Keratinocyte (primary cell): ENCODE results near the gene HMCN2. TPM values are rescaled to one million over a fixed set of nuclear protein-coding genes. Genes with fewer than 3 reads are reported as not detected.

Experiments
- DNase-seq: peaks from one replicate; pipeline ENCODE4 v3.0.0-alpha.2; 2011; ENCODE audit warnings: low read depth, missing footprints, low spot score
- FAIRE-seq: peaks from 2 replicates; lab custom pipeline; 2011; peaks lifted over from hg19 to GRCh38; lab: Jason Lieb, UNC
- H2AFZ ChIP-seq: 2 replicates; pipeline ENCODE4 v1.6.0; 2012; ENCODE audit warnings: low read length, control low read depth, inconsistent platforms; ENCODE audit not compliant: control insufficient read depth
- H3K27ac ChIP-seq: 2 replicates; pipeline ENCODE4 v1.5.1; 2011; ENCODE audit warnings: low read length; ENCODE audit not compliant: control insufficient read depth, insufficient read depth
- H3K27me3 ChIP-seq: 3 replicates; pipeline ENCODE4 v1.6.0; 2011; ENCODE audit warnings: low read length; ENCODE audit not compliant: control insufficient read depth, insufficient read depth; ENCODE audit errors: extremely low read depth
- H3K36me3 ChIP-seq, 2 experiments: 2 replicates in 1 of 2; 3 replicates in 1 of 2; pipeline ENCODE4 v1.5.1; 2011; ENCODE audit warnings: low read length in 2 of 2, mild to moderate bottlenecking in 1 of 2; ENCODE audit not compliant: control insufficient read depth in 2 of 2, insufficient read depth in 2 of 2; ENCODE audit errors: extremely low read depth in 1 of 2
- H3K4me1 ChIP-seq: 3 replicates; pipeline ENCODE4 v1.5.1; 2011; ENCODE audit warnings: low read length; ENCODE audit not compliant: control insufficient read depth, insufficient read depth; ENCODE audit errors: extremely low read depth
- H3K4me2 ChIP-seq: 3 replicates; pipeline ENCODE4 v1.6.0; 2011; ENCODE audit warnings: low read depth, low read length; ENCODE audit not compliant: control insufficient read depth, insufficient read depth; ENCODE audit errors: extremely low read depth
- H3K4me3 ChIP-seq, 3 experiments: fragments of 200-600 bp in 1 of 3; sonication (generic) in 1 of 3; 2 replicates in 2 of 3; 3 replicates in 1 of 3; pipeline ENCODE4 v1.5.1; 2011 to 2016; ENCODE audit warnings: low read length in 3 of 3, mild to moderate bottlenecking in 3 of 3, control low read depth in 2 of 3, inconsistent platforms in 1 of 3, low read depth in 1 of 3, mixed read lengths in 1 of 3, mixed run types in 1 of 3, moderate library complexity in 1 of 3; ENCODE audit not compliant: control insufficient read depth in 2 of 3, insufficient read depth in 2 of 3; ENCODE audit errors: extremely low read depth in 1 of 3
- H3K79me2 ChIP-seq: 2 replicates; pipeline ENCODE4 v1.6.0; 2012; ENCODE audit warnings: low read length; ENCODE audit not compliant: control insufficient read depth, insufficient read depth
- H3K9ac ChIP-seq: 3 replicates; pipeline ENCODE4 v1.6.0; 2011; ENCODE audit warnings: low read length; ENCODE audit not compliant: control insufficient read depth, insufficient read depth; ENCODE audit errors: extremely low read depth
- H3K9me1 ChIP-seq: 3 replicates; pipeline ENCODE4 v1.6.0; 2011; ENCODE audit warnings: low read length; ENCODE audit not compliant: control insufficient read depth, insufficient read depth; ENCODE audit errors: extremely low read depth
- H3K9me3 ChIP-seq: 2 replicates; pipeline ENCODE4 v1.5.1; 2012; ENCODE audit warnings: low read depth, low read length; ENCODE audit not compliant: control insufficient read depth
- H4K20me1 ChIP-seq: 3 replicates; pipeline ENCODE4 v1.6.0; 2011; ENCODE audit warnings: low read length; ENCODE audit not compliant: control insufficient read depth, insufficient read depth; ENCODE audit errors: extremely low read depth
- EZH2 ChIP-seq: IDR thresholded peaks from one replicate; pipeline ENCODE4 v1.6.1; 2012; ENCODE audit warnings: inconsistent platforms, mild to moderate bottlenecking, low read length, moderate library complexity
- dilution Hi-C: fragments of 300-500 bp; cut with MboI; formaldehyde crosslinking; loops from one replicate; pipeline ENCODE4 v1.7.0; 2020; ENCODE audit warnings: low sequenced_read_pairs; ENCODE audit not compliant: extremely low pct_ligation_motif_present
- polyA plus RNA-seq, 5 experiments: library from polyadenylated mRNA; depleted of rRNA in 3 of 5; stranded (reverse) in 3 of 5; stranded (forward) in 1 of 5; unstranded in 1 of 5; fragments of >200 nt; gene quantifications; 1 replicate in 1 of 5; 2 replicates in 3 of 5; 3 replicates in 1 of 5; pipeline versions ENCODE4 v1.2.1 to v1.2.3, GENCODE V29; 2011 to 2012; ENCODE audit warnings: missing spikeins in 2 of 5, low read depth in 1 of 5, low replicate concordance in 1 of 5
- TF ChIP-seq, protein P1 (sequence below), 3 experiments: IDR thresholded peaks in 1 of 3; conservative IDR thresholded peaks in 1 of 3; optimal IDR thresholded peaks in 1 of 3; 2 replicates in 2 of 3; 3 replicates in 1 of 3; pipeline versions ENCODE3 to v1.5.1; 2011; ENCODE audit warnings: low read length in 3 of 3, mild to moderate bottlenecking in 3 of 3, moderate library complexity in 2 of 3, control low read depth in 1 of 3, inconsistent platforms in 1 of 3; ENCODE audit not compliant: insufficient read depth in 2 of 3; ENCODE audit errors: extremely low read depth in 1 of 3

HMCN2 gene
- polyA plus RNA-seq, 1 donor (not counting 4 experiments of a cell fraction or from before 2014, with no cell fraction given), result not detected

DNA sequence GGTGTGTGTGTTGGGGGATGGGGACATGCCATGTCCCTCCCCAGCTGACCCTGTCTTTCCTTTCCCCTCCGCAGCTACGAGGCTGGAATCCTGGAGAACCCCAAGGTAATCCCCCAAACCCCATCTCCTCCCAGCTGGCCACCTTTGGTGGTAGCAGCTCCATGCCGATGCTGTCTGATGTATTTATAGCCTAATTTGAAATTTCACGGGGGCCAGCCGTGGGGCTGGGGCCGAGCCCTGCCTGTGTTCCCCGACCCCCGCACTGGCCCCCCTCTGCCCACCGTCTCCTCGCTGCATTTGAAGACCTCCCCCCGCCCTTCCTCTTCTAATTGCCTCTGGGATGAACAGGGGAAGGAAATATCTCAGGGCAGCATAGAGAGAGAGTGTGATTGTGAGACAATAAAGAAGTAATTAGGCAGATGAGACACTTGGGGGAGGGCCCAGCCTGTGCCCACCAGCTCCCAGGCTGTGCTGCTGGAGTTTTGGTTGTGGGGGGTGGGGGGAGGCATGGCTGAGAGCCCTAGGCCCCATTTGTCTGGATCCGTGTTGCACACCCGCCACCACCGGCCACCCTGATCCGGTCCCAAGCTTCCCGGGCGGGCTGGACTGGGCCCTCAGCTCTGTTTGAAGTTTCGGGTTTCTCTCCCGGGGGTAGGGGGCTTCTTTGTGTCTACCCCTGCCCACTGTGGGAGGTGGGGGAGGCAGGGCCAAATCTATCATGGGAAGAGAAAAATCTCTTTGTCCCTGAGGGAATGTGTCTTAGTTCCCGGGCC lies 206.0 kb downstream of the HMCN2 start:
- no peaks in the 10 kb centered on the region for H3K4me1 ChIP-seq
- no peak overlapping the region for H3K9ac ChIP-seq
- H3K9me3 ChIP-seq, result no peaks in the 10 kb centered on the region
- DNase-seq (no peak), FAIRE-seq (no peak)
- peaks cover 3% of the 10 kb centered on the region for H3K27me3 ChIP-seq
- no peak overlapping the region for H3K4me2 ChIP-seq
- H3K36me3 ChIP-seq, result no peaks in the 10 kb centered on the region
- dilution Hi-C loops, result no loop called here
- H3K79me2 ChIP-seq, result no peaks in the 10 kb centered on the region
- H3K4me3 ChIP-seq, result no peak overlapping the region
- H2AFZ ChIP-seq, result no peak overlapping the region
- H4K20me1 ChIP-seq, result no peaks in the 10 kb centered on the region
- no peak for TF ChIP-seq EZH2
- TF ChIP-seq, protein P1, sequence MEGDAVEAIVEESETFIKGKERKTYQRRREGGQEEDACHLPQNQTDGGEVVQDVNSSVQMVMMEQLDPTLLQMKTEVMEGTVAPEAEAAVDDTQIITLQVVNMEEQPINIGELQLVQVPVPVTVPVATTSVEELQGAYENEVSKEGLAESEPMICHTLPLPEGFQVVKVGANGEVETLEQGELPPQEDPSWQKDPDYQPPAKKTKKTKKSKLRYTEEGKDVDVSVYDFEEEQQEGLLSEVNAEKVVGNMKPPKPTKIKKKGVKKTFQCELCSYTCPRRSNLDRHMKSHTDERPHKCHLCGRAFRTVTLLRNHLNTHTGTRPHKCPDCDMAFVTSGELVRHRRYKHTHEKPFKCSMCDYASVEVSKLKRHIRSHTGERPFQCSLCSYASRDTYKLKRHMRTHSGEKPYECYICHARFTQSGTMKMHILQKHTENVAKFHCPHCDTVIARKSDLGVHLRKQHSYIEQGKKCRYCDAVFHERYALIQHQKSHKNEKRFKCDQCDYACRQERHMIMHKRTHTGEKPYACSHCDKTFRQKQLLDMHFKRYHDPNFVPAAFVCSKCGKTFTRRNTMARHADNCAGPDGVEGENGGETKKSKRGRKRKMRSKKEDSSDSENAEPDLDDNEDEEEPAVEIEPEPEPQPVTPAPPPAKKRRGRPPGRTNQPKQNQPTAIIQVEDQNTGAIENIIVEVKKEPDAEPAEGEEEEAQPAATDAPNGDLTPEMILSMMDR (optimal IDR thresholded peaks at IDR 0.05 in 1 of 3, IDR thresholded peaks at IDR 0.05 in 1 of 3, conservative IDR thresholded peaks at IDR 0.05 in 1 of 3; ENCODE audit: extremely low read depth in 1 of 3, insufficient read depth in 2 of 3, low read length in 3 of 3), result no peak
- H3K9me1 ChIP-seq, result no peaks in the 10 kb centered on the region
- no peak overlapping the region for H3K27ac ChIP-seq

DNA sequence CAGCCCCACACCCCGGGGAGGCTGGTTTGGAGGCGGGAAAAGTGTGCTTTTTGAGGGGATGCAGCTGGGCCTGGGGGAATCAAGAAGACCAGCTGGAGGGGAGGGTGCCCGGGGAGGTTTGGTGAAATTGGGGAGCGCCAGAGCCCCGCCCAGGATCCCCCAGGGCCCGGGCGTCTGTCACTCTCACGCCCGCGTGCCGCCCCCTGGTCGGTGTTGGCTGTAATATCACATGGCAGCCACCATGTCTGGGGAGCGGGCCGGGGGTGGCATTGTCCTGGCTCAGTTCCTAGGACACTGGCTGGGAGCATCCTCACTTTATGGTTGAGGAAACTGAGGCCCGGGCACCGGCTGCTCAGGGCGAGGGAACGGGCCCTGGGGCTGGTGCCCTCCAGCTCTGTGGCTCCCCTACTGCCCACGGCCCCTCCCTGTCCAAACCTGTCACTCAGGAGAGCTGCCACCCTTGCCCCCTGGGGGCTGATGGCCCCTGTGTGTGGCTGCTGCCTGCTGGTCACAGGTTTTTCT lies 206.7 kb downstream of the HMCN2 start:
- TF ChIP-seq, protein P1 (optimal IDR thresholded peaks at IDR 0.05 in 1 of 3, IDR thresholded peaks at IDR 0.05 in 1 of 3, conservative IDR thresholded peaks at IDR 0.05 in 1 of 3; ENCODE audit: extremely low read depth in 1 of 3, insufficient read depth in 2 of 3, low read length in 3 of 3), result no peak
- TF ChIP-seq EZH2, result no peak
- dilution Hi-C loops, result no loop called here

More for the DNA sequence above, 206.7 kb downstream of the HMCN2 start:
- Histone ChIP-seq H3K9me1 (no peaks in the 10 kb centered on the region), H2AFZ (no peak overlapping the region), H3K27me3 (peaks cover 3% of the 10 kb centered on the region), H4K20me1 (no peaks in the 10 kb centered on the region), H3K4me3 (no peak overlapping the region), H3K4me2 (no peak overlapping the region), H3K27ac (no peak overlapping the region), H3K79me2 (no peaks in the 10 kb centered on the region), H3K9ac (no peak overlapping the region), H3K9me3 (no peaks in the 10 kb centered on the region), H3K36me3 (no peaks in the 10 kb centered on the region), H3K4me1 (no peaks in the 10 kb centered on the region)
- DNase-seq (no peak), FAIRE-seq (no peak)
